ENCODE measurements around the gene PIGO. TPM values are rescaled to one million over a fixed set of nuclear protein-coding genes. Genes with fewer than 3 reads are reported as not detected.

Gene PIGO
- total and polyA plus RNA-seq, 9 of the 15 experiments (the other 6 are each of a cell fraction or from before 2014, with no cell fraction given) = 5.4 to 13.7 (median 9.7) TPM

DNA sequence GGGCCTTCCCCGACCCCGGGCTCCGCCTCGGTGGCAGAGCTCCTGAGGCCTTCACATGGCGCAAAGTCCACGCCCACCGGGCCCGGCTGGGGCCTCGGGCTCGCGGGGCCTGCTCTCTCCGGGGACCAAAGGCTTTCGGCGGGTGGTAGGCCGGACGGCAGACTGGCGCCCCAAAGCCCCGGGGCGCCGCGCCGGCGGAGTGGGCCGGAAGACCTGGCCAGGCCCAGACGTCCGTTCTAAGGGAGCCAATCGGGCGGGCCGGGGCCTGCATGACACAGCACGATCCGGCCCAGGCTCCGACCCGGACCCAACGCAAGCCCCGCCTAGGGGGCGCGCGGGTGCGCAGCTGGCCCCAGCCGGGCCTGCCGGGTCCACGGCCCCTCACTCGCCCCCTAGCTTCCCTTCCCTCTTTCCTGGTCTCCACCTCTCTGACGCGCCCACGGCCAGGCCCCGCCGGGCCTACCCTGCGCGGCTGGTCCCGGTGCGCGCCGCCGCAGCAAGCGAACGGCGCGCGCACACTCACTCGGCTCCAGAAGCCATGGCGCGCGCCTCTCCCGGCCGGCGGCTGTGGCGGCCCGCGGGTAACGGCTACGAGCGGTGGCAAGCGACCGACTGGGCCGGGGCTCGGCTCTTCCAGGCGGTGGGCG, 24.5 kb downstream of the PIGO start (continued):
- TF ChIP-seq, protein P1, sequence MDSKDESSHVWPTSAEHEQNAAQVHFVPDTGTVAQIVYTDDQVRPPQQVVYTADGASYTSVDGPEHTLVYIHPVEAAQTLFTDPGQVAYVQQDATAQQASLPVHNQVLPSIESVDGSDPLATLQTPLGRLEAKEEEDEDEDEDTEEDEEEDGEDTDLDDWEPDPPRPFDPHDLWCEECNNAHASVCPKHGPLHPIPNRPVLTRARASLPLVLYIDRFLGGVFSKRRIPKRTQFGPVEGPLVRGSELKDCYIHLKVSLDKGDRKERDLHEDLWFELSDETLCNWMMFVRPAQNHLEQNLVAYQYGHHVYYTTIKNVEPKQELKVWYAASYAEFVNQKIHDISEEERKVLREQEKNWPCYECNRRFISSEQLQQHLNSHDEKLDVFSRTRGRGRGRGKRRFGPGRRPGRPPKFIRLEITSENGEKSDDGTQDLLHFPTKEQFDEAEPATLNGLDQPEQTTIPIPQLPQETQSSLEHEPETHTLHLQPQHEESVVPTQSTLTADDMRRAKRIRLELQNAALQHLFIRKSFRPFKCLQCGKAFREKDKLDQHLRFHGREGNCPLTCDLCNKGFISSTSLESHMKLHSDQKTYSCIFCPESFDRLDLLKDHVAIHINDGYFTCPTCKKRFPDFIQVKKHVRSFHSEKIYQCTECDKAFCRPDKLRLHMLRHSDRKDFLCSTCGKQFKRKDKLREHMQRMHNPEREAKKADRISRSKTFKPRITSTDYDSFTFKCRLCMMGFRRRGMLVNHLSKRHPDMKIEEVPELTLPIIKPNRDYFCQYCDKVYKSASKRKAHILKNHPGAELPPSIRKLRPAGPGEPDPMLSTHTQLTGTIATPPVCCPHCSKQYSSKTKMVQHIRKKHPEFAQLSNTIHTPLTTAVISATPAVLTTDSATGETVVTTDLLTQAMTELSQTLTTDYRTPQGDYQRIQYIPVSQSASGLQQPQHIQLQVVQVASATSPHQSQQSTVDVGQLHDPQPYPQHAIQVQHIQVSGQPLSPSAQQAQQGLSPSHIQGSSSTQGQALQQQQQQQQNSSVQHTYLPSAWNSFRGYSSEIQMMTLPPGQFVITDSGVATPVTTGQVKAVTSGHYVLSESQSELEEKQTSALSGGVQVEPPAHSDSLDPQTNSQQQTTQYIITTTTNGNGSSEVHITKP (IDR thresholded peaks at IDR 0.05; ENCODE audit: partially characterized antibody) = peak; percentile 34
- TF ChIP-seq LARP7 (IDR thresholded peaks at IDR 0.05) (no peak), ZBTB1 (CRISPR knock-in tag; IDR thresholded peaks at IDR 0.05; ENCODE audit: borderline replicate concordance, low read depth) (no peak), ELF1 (tag; IDR thresholded peaks at IDR 0.05) (peak; percentile 63), HDAC1 (IDR thresholded peaks at IDR 0.05) (peak in 1 of 2 experiments; percentile 68; a peak in 2 of 4 replicates), ETV6 (IDR thresholded peaks at IDR 0.05; ENCODE audit: borderline replicate concordance in 1 of 2, low read depth in 2 of 2, low read length in 1 of 2) (no peak), ETV6 (CRISPR knock-in tag; IDR thresholded peaks at IDR 0.05; ENCODE audit: borderline replicate concordance) (no peak), TEAD1 (CRISPR knock-in tag; IDR thresholded peaks at IDR 0.05) (peak in 1 of 2 experiments; percentile 62; a peak in 1 of 4 replicates), ERF (CRISPR knock-in tag; IDR thresholded peaks at IDR 0.05) (0 out of 2 replicates have a peak, but pooled peaks have one; percentile 19), ZBTB7A (IDR thresholded peaks at IDR 0.05; ENCODE audit: borderline replicate concordance, control insufficient read depth, low read depth, low read length) (peak; percentile 94), SIN3A (IDR thresholded peaks at IDR 0.05; ENCODE audit: borderline replicate concordance in 2 of 2, control insufficient read depth in 1 of 2, low read depth in 2 of 2, low read length in 2 of 2) (peak; percentile 55 to 59; a peak in 1 of 4 replicates), ZBTB17 (CRISPR knock-in tag; IDR thresholded peaks at IDR 0.05) (peak; percentile 30; the same call in 1 of the 2 replicates), TCF7 (IDR thresholded peaks at IDR 0.05; ENCODE audit: borderline replicate concordance) (no peak)
- TF ChIP-seq, protein P2, sequence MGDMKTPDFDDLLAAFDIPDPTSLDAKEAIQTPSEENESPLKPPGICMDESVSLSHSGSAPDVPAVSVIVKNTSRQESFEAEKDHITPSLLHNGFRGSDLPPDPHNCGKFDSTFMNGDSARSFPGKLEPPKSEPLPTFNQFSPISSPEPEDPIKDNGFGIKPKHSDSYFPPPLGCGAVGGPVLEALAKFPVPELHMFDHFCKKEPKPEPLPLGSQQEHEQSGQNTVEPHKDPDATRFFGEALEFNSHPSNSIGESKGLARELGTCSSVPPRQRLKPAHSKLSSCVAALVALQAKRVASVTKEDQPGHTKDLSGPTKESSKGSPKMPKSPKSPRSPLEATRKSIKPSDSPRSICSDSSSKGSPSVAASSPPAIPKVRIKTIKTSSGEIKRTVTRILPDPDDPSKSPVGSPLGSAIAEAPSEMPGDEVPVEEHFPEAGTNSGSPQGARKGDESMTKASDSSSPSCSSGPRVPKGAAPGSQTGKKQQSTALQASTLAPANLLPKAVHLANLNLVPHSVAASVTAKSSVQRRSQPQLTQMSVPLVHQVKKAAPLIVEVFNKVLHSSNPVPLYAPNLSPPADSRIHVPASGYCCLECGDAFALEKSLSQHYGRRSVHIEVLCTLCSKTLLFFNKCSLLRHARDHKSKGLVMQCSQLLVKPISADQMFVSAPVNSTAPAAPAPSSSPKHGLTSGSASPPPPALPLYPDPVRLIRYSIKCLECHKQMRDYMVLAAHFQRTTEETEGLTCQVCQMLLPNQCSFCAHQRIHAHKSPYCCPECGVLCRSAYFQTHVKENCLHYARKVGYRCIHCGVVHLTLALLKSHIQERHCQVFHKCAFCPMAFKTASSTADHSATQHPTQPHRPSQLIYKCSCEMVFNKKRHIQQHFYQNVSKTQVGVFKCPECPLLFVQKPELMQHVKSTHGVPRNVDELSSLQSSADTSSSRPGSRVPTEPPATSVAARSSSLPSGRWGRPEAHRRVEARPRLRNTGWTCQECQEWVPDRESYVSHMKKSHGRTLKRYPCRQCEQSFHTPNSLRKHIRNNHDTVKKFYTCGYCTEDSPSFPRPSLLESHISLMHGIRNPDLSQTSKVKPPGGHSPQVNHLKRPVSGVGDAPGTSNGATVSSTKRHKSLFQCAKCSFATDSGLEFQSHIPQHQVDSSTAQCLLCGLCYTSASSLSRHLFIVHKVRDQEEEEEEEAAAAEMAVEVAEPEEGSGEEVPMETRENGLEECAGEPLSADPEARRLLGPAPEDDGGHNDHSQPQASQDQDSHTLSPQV (IDR thresholded peaks at IDR 0.05) = 0 out of 2 replicates have a peak, but pooled peaks have one; percentile 42
- TF ChIP-seq, protein P3, sequence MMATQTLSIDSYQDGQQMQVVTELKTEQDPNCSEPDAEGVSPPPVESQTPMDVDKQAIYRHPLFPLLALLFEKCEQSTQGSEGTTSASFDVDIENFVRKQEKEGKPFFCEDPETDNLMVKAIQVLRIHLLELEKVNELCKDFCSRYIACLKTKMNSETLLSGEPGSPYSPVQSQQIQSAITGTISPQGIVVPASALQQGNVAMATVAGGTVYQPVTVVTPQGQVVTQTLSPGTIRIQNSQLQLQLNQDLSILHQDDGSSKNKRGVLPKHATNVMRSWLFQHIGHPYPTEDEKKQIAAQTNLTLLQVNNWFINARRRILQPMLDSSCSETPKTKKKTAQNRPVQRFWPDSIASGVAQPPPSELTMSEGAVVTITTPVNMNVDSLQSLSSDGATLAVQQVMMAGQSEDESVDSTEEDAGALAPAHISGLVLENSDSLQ (IDR thresholded peaks at IDR 0.05) = no peak
- TF ChIP-seq, protein P4, sequence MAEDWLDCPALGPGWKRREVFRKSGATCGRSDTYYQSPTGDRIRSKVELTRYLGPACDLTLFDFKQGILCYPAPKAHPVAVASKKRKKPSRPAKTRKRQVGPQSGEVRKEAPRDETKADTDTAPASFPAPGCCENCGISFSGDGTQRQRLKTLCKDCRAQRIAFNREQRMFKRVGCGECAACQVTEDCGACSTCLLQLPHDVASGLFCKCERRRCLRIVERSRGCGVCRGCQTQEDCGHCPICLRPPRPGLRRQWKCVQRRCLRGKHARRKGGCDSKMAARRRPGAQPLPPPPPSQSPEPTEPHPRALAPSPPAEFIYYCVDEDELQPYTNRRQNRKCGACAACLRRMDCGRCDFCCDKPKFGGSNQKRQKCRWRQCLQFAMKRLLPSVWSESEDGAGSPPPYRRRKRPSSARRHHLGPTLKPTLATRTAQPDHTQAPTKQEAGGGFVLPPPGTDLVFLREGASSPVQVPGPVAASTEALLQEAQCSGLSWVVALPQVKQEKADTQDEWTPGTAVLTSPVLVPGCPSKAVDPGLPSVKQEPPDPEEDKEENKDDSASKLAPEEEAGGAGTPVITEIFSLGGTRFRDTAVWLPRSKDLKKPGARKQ (CRISPR knock-in tag; IDR thresholded peaks at IDR 0.05) = no peak

Measured in K562 (cell line).